GM21737 (cell line): ENCODE results near the gene IL18.
"Not testable (repeated sequence)": the region's sequence is repeated elsewhere in the genome, so short reads cannot be mapped to it uniquely, and the experiment has no call there.

Experiments used
- ATAC-seq: cut with Tn5 transposase; IDR thresholded peaks from one replicate; pipeline ENCODE4 v1.9.1; 2021; ENCODE audit warnings: mild to moderate bottlenecking, moderate library complexity; ENCODE audit not compliant: unreplicated experiment

Gene IL18

GRCh38 chr11:112163875-112164685, at the start of gene IL18:
Gene IL18, minus strand, starts transcription at chr11:112164094. Its CDS starts 9,041 bp downstream, at chr11:112155053.
- ATAC-seq: no peak

GRCh38 chr11:112212710-112213109, 48.8 kb upstream of the IL18 start:
- ATAC-seq: no peak

DNA sequence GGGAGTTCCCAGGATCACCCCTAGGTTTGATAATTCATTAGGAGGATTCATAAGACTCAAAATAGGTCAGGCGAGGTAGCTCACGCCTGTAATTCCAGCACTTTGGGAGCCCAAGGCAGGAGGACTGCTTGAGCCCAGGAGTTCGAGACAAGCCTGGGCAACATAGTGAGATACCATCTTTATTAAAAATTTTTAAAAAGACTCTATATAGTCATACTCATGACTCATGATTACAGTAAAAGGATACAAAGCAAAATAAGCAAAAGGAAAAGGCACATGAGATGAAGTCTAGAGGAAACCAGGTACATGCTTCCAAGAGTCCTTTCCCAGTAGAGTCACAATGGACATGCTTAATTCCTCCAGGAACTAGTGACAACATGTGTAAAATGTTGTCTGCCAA, 48.4 kb upstream of the IL18 start:
- no peak for ATAC-seq

DNA sequence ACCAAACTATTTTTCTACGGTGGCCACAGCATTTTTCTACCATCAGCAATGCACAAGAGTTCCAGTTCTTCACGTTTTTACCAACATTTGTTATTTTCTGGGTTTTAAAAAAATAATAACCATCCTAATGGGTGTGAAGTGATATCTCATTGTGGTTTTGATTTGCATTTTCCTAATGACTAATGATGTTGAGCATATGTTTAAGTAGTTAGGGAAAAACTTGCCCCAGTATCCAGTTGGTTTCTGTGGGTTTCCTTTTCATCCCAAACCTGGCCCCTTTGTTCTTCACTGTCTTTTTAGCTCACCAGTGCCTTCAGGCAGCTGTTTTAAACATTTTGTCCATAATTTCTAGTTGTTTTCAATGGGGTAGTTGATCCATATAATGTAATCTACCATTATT, 47.6 kb upstream of the IL18 start:
- no peak for ATAC-seq

DNA sequence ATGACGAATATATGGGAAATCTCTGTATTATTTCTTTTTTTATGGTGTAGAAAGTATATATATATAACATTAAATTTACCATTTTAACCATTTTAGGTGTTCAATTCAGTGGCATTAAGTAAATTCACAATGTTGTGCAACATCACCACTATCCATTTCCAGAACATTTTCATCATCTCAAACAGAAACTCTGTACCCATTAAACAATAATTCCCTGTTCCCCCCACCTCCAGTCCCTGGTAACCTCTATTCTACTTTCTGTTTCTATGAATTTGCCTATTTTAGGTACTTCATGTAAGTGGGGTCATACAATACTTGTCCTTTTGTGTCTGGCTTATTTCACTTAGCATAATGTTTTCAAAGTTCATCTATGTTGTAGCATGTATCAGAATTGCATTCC, 47.0 kb upstream of the IL18 start:
- ATAC-seq: no peak

DNA sequence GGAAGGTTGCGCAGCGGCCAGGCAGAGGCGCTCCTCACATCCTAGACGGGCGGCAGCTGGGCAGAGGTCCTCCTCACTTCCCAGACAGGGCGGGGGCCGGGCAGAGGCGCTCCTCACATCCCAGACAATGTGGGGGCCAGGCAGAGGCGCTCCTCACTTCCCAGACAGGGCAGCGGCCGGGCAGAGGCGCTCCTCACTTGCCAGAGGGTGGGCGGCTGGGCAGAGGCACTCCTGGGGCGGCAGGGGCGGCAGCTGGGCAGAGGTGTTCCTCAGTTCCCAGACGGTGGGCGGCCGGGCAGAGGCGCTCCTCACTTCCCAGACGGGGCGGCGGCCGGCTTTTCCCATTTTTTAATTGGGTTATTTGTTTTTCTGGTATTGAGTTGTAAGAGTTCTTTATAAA, 42.2 kb upstream of the IL18 start:
- no peak for ATAC-seq

- ATAC-seq: no peak
Measured at GRCh38 chr11:112200252-112200651, 36.4 kb upstream of the IL18 start.

DNA sequence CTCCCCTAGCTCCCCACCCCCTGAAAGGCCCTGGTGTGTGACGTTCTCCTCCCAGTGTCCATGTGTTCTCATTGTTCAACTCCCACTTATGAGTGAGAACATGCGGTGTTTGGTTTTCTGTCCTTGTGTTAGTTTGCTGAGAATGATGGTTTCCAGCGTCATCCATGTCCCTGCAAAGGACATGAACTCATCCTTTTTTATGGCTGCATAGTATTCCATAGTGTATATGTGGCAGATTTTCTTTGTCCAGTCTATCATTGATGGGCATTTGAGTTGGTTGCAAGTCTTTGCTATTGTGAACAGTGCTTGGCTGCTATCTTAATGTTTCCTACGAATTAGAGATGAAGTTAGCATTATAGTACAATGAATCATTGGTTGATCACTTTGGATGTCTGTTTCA, 35.2 kb upstream of the IL18 start:
- ATAC-seq: not testable (repeated sequence)

DNA sequence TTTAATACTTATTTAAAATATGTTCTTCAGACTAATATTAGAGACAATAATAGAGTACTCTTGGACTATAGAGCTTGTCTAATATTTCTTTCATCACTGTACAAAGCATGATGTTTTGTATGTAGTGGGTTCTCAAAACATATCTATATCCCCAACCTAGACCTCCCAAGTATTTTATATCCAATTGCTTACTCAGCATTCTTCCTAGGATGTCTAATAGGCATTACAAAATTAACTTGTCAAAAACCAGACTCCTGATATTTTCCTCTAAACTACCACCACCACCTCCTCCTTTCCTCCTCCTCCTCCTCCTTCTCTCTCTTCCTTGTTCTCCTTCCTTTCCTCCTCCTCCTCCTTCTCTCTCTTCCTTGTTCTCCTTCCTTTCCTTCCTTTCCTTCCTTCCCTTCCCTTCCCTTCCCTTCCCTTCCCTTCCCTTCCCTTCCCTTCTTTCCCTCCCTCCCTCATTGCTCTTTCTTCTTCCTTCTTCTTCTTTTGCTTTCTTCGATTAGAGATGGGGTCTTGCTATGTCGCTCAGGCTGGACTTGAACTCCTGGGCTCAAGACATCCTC, 32.7 kb upstream of the IL18 start:
- no peak for ATAC-seq

- ATAC-seq: no peak
Measured at GRCh38 chr11:112195951-112196351, 32.1 kb upstream of the IL18 start.

GRCh38 chr11:112195113-112195512, 31.2 kb upstream of the IL18 start:
- ATAC-seq: not testable (repeated sequence)

- ATAC-seq: no peak
Measured at GRCh38 chr11:112186304-112186703, 22.4 kb upstream of the IL18 start.

- no peak for ATAC-seq
Measured at GRCh38 chr11:112185883-112186282, 22.0 kb upstream of the IL18 start.

GRCh38 chr11:112182867-112183266, 19.0 kb upstream of the IL18 start:
- no peak for ATAC-seq

- ATAC-seq: no peak
Measured at GRCh38 chr11:112179601-112180000, 15.7 kb upstream of the IL18 start.

DNA sequence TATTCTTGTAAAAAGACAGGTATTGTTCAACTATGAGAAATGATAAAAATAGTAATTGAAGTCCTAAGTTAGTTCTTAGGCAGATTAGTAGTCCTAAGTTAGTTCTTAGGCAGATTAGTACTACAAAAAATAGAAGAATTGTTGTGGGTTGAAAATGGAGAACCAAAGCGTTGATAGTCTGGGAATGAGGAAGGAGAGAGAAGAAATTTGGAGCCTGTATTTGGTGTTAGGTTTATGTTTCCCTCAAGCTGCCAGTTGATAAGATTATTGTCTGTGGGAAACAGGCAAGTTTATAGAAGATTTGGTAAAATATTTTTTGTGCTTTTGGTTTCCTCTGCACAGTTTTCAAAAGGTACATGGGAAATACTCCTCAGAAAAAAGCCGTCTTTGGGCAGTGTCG, 15.0 kb upstream of the IL18 start:
- no peak for ATAC-seq

GRCh38 chr11:112178428-112178827, 14.5 kb upstream of the IL18 start:
- ATAC-seq: no peak

- no peak for ATAC-seq
Measured at GRCh38 chr11:112177589-112177988, 13.7 kb upstream of the IL18 start.

DNA sequence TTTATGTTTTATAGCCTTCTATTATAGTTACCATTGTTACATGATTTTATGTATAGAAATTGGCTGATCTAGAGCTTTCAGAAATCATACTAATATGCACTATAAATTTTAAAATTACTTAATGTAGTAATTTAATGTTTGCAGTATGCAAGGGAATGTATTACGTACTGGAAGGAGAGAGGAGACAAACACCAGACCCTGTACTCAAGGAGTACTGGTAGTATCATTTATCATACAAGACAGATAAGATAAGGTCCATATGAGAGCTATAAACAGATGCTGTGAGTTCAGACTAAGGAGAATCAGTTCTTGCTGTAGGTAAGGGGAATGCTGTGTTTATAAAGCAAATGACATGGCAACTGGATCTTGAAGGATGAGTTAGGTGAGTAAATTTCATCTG, 12.2 kb upstream of the IL18 start:
- no peak for ATAC-seq

GRCh38 chr11:112175599-112175952, 11.7 kb upstream of the IL18 start:
- no peak for ATAC-seq

DNA sequence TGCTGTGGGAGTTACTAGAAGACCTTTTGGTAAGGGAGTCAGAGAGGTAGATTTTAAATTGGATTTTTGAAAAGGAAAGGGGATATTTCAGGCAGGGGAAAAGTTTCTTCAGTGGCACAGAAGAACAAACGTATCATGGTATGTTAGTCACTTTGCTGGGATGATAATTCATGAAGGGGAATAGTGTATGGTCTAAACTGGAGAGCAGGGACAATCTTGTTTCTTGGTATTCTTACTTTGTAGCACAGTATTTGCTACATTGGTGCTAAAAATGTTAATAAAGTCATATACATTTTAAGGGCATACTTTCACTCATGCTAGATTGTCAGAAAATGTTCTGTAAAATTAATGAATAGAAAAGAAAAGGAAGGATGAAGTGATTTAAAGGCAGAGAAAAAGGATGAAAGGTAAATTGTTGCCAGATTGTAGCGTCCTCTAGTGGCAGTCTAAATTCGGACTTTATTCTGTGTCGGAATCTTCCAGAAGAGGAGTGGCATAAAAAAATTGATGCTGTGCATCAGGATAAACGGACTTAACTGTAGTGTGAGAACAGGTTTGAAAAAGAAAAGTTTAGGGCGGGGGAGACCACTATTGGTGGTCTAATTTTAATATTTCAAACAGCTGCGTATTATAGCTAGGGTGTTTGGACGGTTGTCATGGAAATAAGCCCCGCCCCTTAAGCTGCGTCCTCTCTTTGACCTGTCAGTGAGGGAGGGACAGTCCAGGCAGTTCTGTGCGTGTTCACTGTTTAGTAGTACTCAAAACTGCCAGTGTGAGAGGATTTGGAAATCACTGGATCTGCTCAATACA, 11.1 kb upstream of the IL18 start, which contains the start of gene BCO2:
BCO2 (plus strand) TSS at position 724 of the 810 bp plus-strand sequence. CDS start 90 bp downstream, outside the sequence.
- ATAC-seq: no peak

GRCh38 chr11:112173152-112173551, 9.3 kb upstream of the IL18 start:
- no peak for ATAC-seq
